B cell (primary cell): ENCODE results near the gene NT5M. TPM values are rescaled to one million over a fixed set of nuclear protein-coding genes. Genes with fewer than 3 reads are reported as not detected.

Source experiments
- ATAC-seq: fragments of 200-7000 bp; cut with Tn5 transposase; one replicate; pipeline ENCODE4 v1.10.0; 2021; ENCODE audit warnings: low read depth, mild to moderate bottlenecking, moderate number of reproducible peaks, moderate library complexity
- CTCF ChIA-PET: fragments of 350-600 bp; sonication (Branson Sonifier 250); formaldehyde crosslinking; loops from one replicate; lab custom pipeline; 2021; ENCODE audit warnings: antibody characterized with exemption, inconsistent platforms; lab: Charles Lee
- POLR2A ChIA-PET: fragments of 350-600 bp; sonication (Branson Sonifier 250); formaldehyde crosslinking; loops from one replicate; lab custom pipeline; 2021; ENCODE audit warnings: antibody characterized with exemption; lab: Charles Lee
- DNase-seq: peaks from one replicate; pipeline ENCODE4 v3.0.0; 2013
- H2AFZ ChIP-seq: 2 replicates; pipeline ENCODE4 v1.6.1; 2012; ENCODE audit warnings: mild to moderate bottlenecking, low read depth, low read length; ENCODE audit not compliant: insufficient read depth, poor library complexity, severe bottlenecking
- H3K27ac ChIP-seq, 2 donors: 1 replicate in 1 of 2; 2 replicates in 1 of 2; pipeline ENCODE4 v1.5.1; 2012 to 2013; ENCODE audit warnings: low read length in 2 of 2, mild to moderate bottlenecking in 2 of 2, moderate library complexity in 1 of 2
- H3K27me3 ChIP-seq, 4 experiments: fragments of 200-600 bp in 1 of 4; sonication (generic) in 1 of 4; replicated peaks in 1 of 4; 1 replicate in 2 of 4; 2 replicates in 2 of 4; pipeline versions ENCODE4 v1.6.1 to v1.7.0; 2013 to 2016; ENCODE audit warnings: low read length in 3 of 4, mild to moderate bottlenecking in 2 of 4, mixed read lengths in 1 of 4, moderate library complexity in 1 of 4; ENCODE audit not compliant: insufficient read depth in 4 of 4, control insufficient read depth in 3 of 4; ENCODE audit errors: control extremely low read depth in 1 of 4
- H3K36me3 ChIP-seq, 2 experiments: replicated peaks in 1 of 2; 1 replicate in 1 of 2; 2 replicates in 1 of 2; pipeline versions ENCODE4 v1.6.1 to v1.7.1; 2013; ENCODE audit warnings: low read length in 1 of 2; ENCODE audit not compliant: insufficient read depth in 2 of 2, control insufficient read depth in 1 of 2; ENCODE audit errors: control extremely low read depth in 1 of 2, extremely low read depth in 1 of 2
- H3K4me1 ChIP-seq, 2 donors: fragments of 200-600 bp in 1 of 2; sonication (generic) in 1 of 2; 1 replicate in 1 of 2; 2 replicates in 1 of 2; pipeline versions ENCODE4 v1.5.1 to v1.6.1; 2013 to 2017; ENCODE audit warnings: low read length in 2 of 2; ENCODE audit not compliant: control insufficient read depth in 2 of 2, insufficient read depth in 2 of 2
- H3K4me2 ChIP-seq: replicated peaks from 2 replicates; pipeline ENCODE3; 2012; ENCODE audit warnings: mild to moderate bottlenecking, low read depth, low read length; ENCODE audit not compliant: poor library complexity, severe bottlenecking
- H3K4me3 ChIP-seq, 5 experiments: fragments of 200-600 bp in 1 of 5; sonication (generic) in 1 of 5; 1 replicate in 3 of 5; 2 replicates in 2 of 5; pipeline versions ENCODE4 v1.5.1 to v1.7.0; 2011 to 2016; ENCODE audit warnings: low read length in 4 of 5, mild to moderate bottlenecking in 4 of 5, low read depth in 2 of 5, control low read depth in 1 of 5, moderate library complexity in 1 of 5; ENCODE audit not compliant: insufficient read depth in 1 of 5; ENCODE audit errors: control extremely low read depth in 1 of 5, extremely low read depth in 1 of 5
- H3K79me2 ChIP-seq: fragments of 200-600 bp; sonication (generic); one replicate; pipeline ENCODE4 v1.6.0; 2016; ENCODE audit warnings: low read length; ENCODE audit not compliant: control insufficient read depth, insufficient read depth
- H3K9ac ChIP-seq: fragments of 200-600 bp; sonication (generic); 2 replicates; pipeline ENCODE4 v1.6.1; 2017; ENCODE audit warnings: mild to moderate bottlenecking, low read length, moderate library complexity
- H3K9me3 ChIP-seq, 3 donors: one replicate each; pipeline versions ENCODE4 v1.6.1 to v1.7.1; 2013; ENCODE audit warnings: low read length in 2 of 3; ENCODE audit not compliant: control insufficient read depth in 2 of 3, insufficient read depth in 1 of 3; ENCODE audit errors: control extremely low read depth in 1 of 3
- H4K20me1 ChIP-seq: 2 replicates; pipeline ENCODE4 v1.6.0; 2012; ENCODE audit warnings: mild to moderate bottlenecking, low read length; ENCODE audit not compliant: insufficient read depth, control insufficient read depth, poor library complexity, severe bottlenecking
- H3K27ac Mint-ChIP-seq: one replicate; pipeline ENCODE4 v1.8.0; 2021; ENCODE audit warnings: mixed read lengths
- H3K27me3 Mint-ChIP-seq: one replicate; pipeline ENCODE4 v1.8.0; 2021; ENCODE audit warnings: mixed read lengths
- H3K4me1 Mint-ChIP-seq: one replicate; pipeline ENCODE4 v1.8.0; 2021; ENCODE audit warnings: mixed read lengths
- H3K4me3 Mint-ChIP-seq: one replicate; pipeline ENCODE4 v1.8.0; 2021; ENCODE audit warnings: mixed read lengths
- H3K9me3 Mint-ChIP-seq: one replicate; pipeline ENCODE4 v1.8.0; 2022; ENCODE audit warnings: mixed read lengths; ENCODE audit not compliant: insufficient read depth
- EZH2 ChIP-seq: IDR thresholded peaks from 2 replicates; pipeline ENCODE4 v1.6.1; 2012; ENCODE audit warnings: borderline replicate concordance, low read depth, mild to moderate bottlenecking, moderate library complexity, low read length; ENCODE audit not compliant: insufficient read depth, poor library complexity, severe bottlenecking
- WGBS: methylation state at CpG from one replicate; pipeline ENCODE4 v1.1.5; 2013; ENCODE audit warnings: missing lambda C conversion rate; ENCODE audit not compliant: insufficient coverage; 5-methylcytosine and 5-hydroxymethylcytosine counted together
- intact Hi-C: fragments of 100-400 bp; cut with micrococcal nuclease; formaldehyde crosslinking; loops from one replicate; pipeline ENCODE4 v1.10.0; 2022
- polyA plus RNA-seq: library from polyadenylated mRNA; depleted of rRNA; stranded (reverse); fragments of >200 nt; gene quantifications from 2 replicates; pipeline ENCODE4 v1.2.3, GENCODE V29; 2012
- total RNA-seq, 2 donors: library from RNA; stranded (reverse); fragments of 120-200 nt in 1 of 2; gene quantifications; 1 replicate in 1 of 2; 2 replicates in 1 of 2; pipeline versions ENCODE4 v1.2.3 to v1.2.4, GENCODE V29; 2013 to 2022
- TF ChIP-seq, protein P1 (sequence below): fragments of 200-600 bp; IDR thresholded peaks from one replicate; pipeline ENCODE4 v1.8.0; 2022; ENCODE audit warnings: antibody characterized with exemption, mild to moderate bottlenecking

NT5M gene
- total and polyA plus RNA-seq, 2 donors (not counting 1 experiment from before 2014, with no cell fraction given) = 0.40 to 0.47 TPM

DNA sequence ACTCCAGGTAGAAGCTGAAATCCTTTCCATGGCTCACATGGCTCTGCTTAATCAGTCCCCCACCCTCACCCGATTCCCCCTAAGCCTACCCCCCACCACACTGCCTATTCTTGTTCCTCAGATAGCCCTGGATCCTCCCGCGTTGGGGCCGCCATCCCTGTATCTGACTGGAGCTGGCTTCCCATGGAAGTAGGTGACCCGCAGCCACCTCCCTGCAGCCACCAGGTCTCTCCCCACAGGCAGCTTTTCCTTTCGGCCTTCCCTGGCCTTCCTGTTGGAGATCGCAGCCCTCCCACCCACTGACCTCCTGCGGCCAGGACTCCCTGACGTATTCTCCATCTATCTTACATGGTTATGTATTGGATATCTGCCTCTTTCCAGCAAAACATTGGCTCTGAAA lies 91.3 kb downstream of the NT5M start:
- H3K4me1 Mint-ChIP-seq = peaks cover 23% of the 10 kb centered on the region
- no peak overlapping the region for H3K4me3 Mint-ChIP-seq
- TF ChIP-seq, protein P1, sequence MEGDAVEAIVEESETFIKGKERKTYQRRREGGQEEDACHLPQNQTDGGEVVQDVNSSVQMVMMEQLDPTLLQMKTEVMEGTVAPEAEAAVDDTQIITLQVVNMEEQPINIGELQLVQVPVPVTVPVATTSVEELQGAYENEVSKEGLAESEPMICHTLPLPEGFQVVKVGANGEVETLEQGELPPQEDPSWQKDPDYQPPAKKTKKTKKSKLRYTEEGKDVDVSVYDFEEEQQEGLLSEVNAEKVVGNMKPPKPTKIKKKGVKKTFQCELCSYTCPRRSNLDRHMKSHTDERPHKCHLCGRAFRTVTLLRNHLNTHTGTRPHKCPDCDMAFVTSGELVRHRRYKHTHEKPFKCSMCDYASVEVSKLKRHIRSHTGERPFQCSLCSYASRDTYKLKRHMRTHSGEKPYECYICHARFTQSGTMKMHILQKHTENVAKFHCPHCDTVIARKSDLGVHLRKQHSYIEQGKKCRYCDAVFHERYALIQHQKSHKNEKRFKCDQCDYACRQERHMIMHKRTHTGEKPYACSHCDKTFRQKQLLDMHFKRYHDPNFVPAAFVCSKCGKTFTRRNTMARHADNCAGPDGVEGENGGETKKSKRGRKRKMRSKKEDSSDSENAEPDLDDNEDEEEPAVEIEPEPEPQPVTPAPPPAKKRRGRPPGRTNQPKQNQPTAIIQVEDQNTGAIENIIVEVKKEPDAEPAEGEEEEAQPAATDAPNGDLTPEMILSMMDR = no peak
- TF ChIP-seq EZH2 = no peak
- Histone ChIP-seq H3K27ac (no peak overlapping the region), H3K9ac (no peak overlapping the region), H3K4me2 (no peak overlapping the region), H3K36me3 (no peaks in the 10 kb centered on the region), H3K9me3 (peaks cover 0 to 18% (median 2%) of the 10 kb centered on the region in 3 donors), H3K4me3 (no peak overlapping the region), H4K20me1 (no peaks in the 10 kb centered on the region), H3K4me1 (peaks cover 19 to 20% of the 10 kb centered on the region in 2 donors), H3K27me3 (no peaks in the 10 kb centered on the region), H3K79me2 (no peaks in the 10 kb centered on the region), H2AFZ (no peak overlapping the region)
- POLR2A ChIA-PET = no interaction called here
- intact Hi-C loops = no loop called here
- peaks cover 8% of the 10 kb centered on the region for H3K27me3 Mint-ChIP-seq
- DNase-seq (no peak), ATAC-seq (no peak)
- H3K27ac Mint-ChIP-seq = no peak overlapping the region
- WGBS = 100% methylated on average over 4 of the region's 9 CpGs
- CTCF ChIA-PET = no interaction called here
- H3K9me3 Mint-ChIP-seq = no peaks in the 10 kb centered on the region

DNA sequence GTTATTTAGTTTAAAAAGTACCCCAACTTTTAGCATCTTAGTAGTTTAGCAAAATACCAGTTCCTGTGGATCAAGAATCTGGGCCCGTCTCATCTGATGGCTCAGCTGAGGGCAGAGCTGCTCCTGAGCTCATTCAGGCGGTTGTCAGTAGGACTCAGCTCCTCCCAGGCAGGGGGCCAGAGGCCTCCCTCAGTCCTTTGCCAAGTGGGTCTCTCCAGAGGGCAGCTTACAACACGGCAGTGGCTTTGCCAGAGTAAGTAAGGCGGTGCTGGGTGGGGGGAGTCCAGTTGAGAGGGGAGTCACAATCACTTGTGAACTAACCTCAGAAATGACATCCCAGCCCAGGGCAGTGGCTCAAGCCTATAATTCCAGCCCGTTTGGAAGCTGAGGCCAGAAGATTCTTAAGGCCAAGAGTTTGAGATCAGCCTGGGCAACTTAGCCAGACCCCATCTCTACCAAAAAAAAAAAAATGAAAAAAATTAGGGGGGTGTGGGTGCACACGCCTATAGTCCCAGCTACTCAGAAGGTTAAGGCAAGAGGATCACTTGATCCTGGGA lies 92.2 kb downstream of the NT5M start:
- POLR2A ChIA-PET = interaction anchor here (0.7 kb wide), 1 partner anchor 133 kb away, joined by 3 read pairs; no protein-coding TSS in a partner anchor
- no peaks in the 10 kb centered on the region for H3K79me2 ChIP-seq

More for the DNA sequence above, 92.2 kb downstream of the NT5M start:
- no peak overlapping the region for H3K4me3 ChIP-seq
- no peaks in the 10 kb centered on the region for H3K36me3 ChIP-seq
- H3K4me2 ChIP-seq = no peak overlapping the region
- Mint-ChIP-seq H3K4me1 (peaks cover 30% of the 10 kb centered on the region), H3K9me3 (no peaks in the 10 kb centered on the region), H3K27ac (no peak overlapping the region), H3K4me3 (no peak overlapping the region), H3K27me3 (peaks cover 6% of the 10 kb centered on the region)
- H3K9ac ChIP-seq = no peak overlapping the region
- H3K27me3 ChIP-seq = no peaks in the 10 kb centered on the region
- DNase-seq (no peak), ATAC-seq (no peak)
- CTCF ChIA-PET = interaction anchor here (0.7 kb wide), 1 partner anchor 532 kb away, joined by 3 read pairs; no protein-coding TSS in a partner anchor
- no peak overlapping the region for H3K27ac ChIP-seq
- TF ChIP-seq EZH2 = no peak
- TF ChIP-seq, protein P1 = no peak
- 93% methylated on average over 4 of the region's 6 CpGs for WGBS
- H4K20me1 ChIP-seq = no peaks in the 10 kb centered on the region
- no peak overlapping the region for H2AFZ ChIP-seq
- intact Hi-C loops = no loop called here
- H3K9me3 ChIP-seq = peaks cover 0 to 18% (median 2%) of the 10 kb centered on the region in 3 donors
- H3K4me1 ChIP-seq = peaks cover 19 to 20% of the 10 kb centered on the region in 2 donors
